K562 (cell line): ENCODE data around the gene TGFB1I1. TPM values are rescaled to one million over a fixed set of nuclear protein-coding genes. Genes with fewer than 3 reads are reported as not detected.

Experiments
- ARHGAP35 ChIP-seq: fragments of 450-650 bp; IDR thresholded peaks from 2 replicates; pipeline ENCODE4 v1.6.1; 2018; ENCODE audit not compliant: partially characterized antibody
- EP300 ChIP-seq: IDR thresholded peaks from 2 replicates; pipeline ENCODE4 v1.6.1; 2012; ENCODE audit warnings: low read length, improper control_type of control experiment
- FOSL1 ChIP-seq: fragments of 200-800 bp; sonication (Bioruptor generic); conservative IDR thresholded peaks from 2 replicates; pipeline ENCODE4 v1.6.1; 2016; ENCODE audit warnings: missing genetic modification characterization, missing compliant biosample characterization
- GATAD2A ChIP-seq: fragments of 450-650 bp; IDR thresholded peaks from 2 replicates; pipeline ENCODE4 v1.6.1; 2017
- ILK ChIP-seq: fragments of 450-650 bp; IDR thresholded peaks from 2 replicates; pipeline ENCODE4 v1.6.1; 2016; ENCODE audit warnings: missing genetic modification characterization, low read depth, mild to moderate bottlenecking, missing compliant biosample characterization, moderate library complexity, borderline replicate concordance
- KDM5B ChIP-seq: fragments of 200-600 bp; sonication (generic); IDR thresholded peaks from 2 replicates; pipeline ENCODE4 v1.6.1; 2012; ENCODE audit warnings: low read depth, mild to moderate bottlenecking, moderate library complexity, low read length, control low read depth, inconsistent platforms; ENCODE audit not compliant: insufficient replicate concordance
- MAFF ChIP-seq: IDR thresholded peaks from 2 replicates; pipeline ENCODE4 v1.6.1; 2012; ENCODE audit warnings: low read length, improper control_type of control experiment
- MTA1 ChIP-seq: fragments of 450-650 bp; IDR thresholded peaks from 2 replicates; pipeline ENCODE4 v1.6.1; 2017; ENCODE audit warnings: borderline replicate concordance
- NR3C1 ChIP-seq: sonication (generic); formaldehyde crosslinking; IDR thresholded peaks from 2 replicates; pipeline ENCODE4 v1.8.1; 2022; ENCODE audit warnings: missing genetic modification reagents
- POLR2AphosphoS2 ChIP-seq: IDR thresholded peaks from 2 replicates; pipeline ENCODE4 v1.6.1; 2012; ENCODE audit warnings: low read length, improper control_type of control experiment
- RBM15 ChIP-seq: fragments of 200-400 bp; formaldehyde crosslinking; IDR thresholded peaks from 2 replicates; pipeline ENCODE4 v1.6.1; 2018; ENCODE audit warnings: mild to moderate bottlenecking, low read length, moderate library complexity; ENCODE audit not compliant: insufficient read depth
- SRF ChIP-seq, 2 experiments: fragments of 250-450, 450-650 bp in 1 of 2; sonication (Bioruptor Pico) in 1 of 2; sonication (generic) in 1 of 2; formaldehyde crosslinking; IDR thresholded peaks; 2 replicates each; pipeline versions ENCODE4 v1.5.0 to v1.5.1; 2020 to 2022; ENCODE audit warnings: mild to moderate bottlenecking in 1 of 2, missing genetic modification reagents in 1 of 2
- U2AF2 ChIP-seq: fragments of 200-400 bp; formaldehyde crosslinking; optimal IDR thresholded peaks from 2 replicates; pipeline ENCODE3; 2017; ENCODE audit warnings: low read depth, mild to moderate bottlenecking, low read length
- ZNF644 ChIP-seq: fragments of 200-800 bp; sonication (Bioruptor generic); IDR thresholded peaks from 2 replicates; pipeline ENCODE4 v1.6.1; 2016; ENCODE audit warnings: low read depth, missing genetic modification characterization, missing compliant biosample characterization
- polyA plus RNA-seq, 8 experiments: library from polyadenylated mRNA; depleted of rRNA in 4 of 8; stranded (reverse) in 5 of 8; unstranded in 3 of 8; fragments of >200 nt; fragmentation: Nextera tagmentation in 2 of 8; fragmentation: Illumina TruSeq in 1 of 8; extraction: Ambion mirVana in 2 of 8; extraction: Trizol in 1 of 8; gene quantifications; 2 replicates each; pipeline versions ENCODE4 v1.2.1 to v1.2.3, GENCODE V29; 2011 to 2014; ENCODE audit warnings: inconsistent platforms in 1 of 8, missing spikeins in 1 of 8
- total RNA-seq, 7 experiments: library from RNA; depleted of rRNA in 6 of 7; stranded (reverse); fragments of >200 nt in 6 of 7; fragmentation: Illumina TruSeq in 2 of 7; extraction: Trizol in 2 of 7; gene quantifications; 2 replicates each; pipeline versions ENCODE4 v1.2.1 to v1.2.3, GENCODE V29; 2011 to 2021; ENCODE audit warnings: low replicate concordance in 1 of 7
- TF ChIP-seq, protein P1 (sequence below): fragments of 250-450 bp; sonication (Bioruptor Pico); IDR thresholded peaks from 2 replicates; pipeline ENCODE4 v1.4.0; 2020
- TF ChIP-seq, protein P2 (sequence below): sonication (generic); formaldehyde crosslinking; IDR thresholded peaks from 2 replicates; pipeline ENCODE4 v1.9.0; 2022; ENCODE audit warnings: mild to moderate bottlenecking, missing genetic modification reagents
- TF ChIP-seq, protein P3 (sequence below): fragments of 450-650 bp; IDR thresholded peaks from 2 replicates; pipeline ENCODE4 v1.6.1; 2017; ENCODE audit warnings: mild to moderate bottlenecking, moderate library complexity

The TGFB1I1 gene
- total and polyA plus RNA-seq, 9 of the 15 experiments (the other 6 are each of a cell fraction or from before 2014, with no cell fraction given), result 0.04 to 0.91 (median 0.19) TPM

DNA sequence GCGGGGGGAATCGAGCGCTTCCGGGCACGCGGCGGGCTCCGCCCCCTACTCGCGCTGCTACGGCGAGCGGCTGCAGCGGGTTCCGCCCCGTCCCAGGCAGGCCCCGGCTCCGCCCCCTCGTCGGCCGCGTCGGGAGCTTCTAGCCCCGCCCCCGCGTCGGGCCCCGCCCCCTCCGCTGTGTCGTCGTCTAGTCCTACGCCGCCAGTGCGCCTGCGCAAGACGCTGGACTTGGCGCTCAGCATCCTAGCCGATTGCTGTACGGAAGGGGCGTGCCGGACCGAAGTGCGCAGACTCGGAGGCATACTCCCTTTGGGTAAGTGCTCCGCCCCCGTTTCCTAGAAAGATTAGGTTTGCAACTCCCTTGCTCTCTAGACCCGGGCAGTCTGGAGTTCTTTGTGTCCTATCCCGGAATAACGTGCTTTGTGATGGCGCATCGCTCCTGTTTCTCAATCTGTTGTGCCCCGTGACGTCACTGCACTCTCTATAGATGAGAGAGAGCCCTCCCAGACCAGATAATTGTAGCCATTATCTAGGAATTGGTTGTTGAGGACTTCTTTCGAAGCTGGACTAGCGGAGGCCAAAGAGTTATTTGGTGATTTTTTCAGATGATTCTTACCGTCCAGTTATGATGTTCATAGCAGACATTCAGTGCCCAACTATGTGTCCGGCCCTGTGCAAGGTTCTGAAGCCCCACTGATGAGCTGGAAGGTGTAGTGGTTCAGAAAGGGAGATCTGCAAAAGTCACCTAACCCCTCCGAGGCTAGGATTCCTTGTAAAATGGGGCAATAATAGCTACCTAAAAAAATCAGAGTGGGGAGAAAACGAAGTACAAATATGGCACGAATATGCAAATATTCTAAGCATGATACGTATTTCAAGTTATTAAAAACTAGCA, 12.0 kb upstream of the TGFB1I1 start (continued):
- TF ChIP-seq, protein P1, sequence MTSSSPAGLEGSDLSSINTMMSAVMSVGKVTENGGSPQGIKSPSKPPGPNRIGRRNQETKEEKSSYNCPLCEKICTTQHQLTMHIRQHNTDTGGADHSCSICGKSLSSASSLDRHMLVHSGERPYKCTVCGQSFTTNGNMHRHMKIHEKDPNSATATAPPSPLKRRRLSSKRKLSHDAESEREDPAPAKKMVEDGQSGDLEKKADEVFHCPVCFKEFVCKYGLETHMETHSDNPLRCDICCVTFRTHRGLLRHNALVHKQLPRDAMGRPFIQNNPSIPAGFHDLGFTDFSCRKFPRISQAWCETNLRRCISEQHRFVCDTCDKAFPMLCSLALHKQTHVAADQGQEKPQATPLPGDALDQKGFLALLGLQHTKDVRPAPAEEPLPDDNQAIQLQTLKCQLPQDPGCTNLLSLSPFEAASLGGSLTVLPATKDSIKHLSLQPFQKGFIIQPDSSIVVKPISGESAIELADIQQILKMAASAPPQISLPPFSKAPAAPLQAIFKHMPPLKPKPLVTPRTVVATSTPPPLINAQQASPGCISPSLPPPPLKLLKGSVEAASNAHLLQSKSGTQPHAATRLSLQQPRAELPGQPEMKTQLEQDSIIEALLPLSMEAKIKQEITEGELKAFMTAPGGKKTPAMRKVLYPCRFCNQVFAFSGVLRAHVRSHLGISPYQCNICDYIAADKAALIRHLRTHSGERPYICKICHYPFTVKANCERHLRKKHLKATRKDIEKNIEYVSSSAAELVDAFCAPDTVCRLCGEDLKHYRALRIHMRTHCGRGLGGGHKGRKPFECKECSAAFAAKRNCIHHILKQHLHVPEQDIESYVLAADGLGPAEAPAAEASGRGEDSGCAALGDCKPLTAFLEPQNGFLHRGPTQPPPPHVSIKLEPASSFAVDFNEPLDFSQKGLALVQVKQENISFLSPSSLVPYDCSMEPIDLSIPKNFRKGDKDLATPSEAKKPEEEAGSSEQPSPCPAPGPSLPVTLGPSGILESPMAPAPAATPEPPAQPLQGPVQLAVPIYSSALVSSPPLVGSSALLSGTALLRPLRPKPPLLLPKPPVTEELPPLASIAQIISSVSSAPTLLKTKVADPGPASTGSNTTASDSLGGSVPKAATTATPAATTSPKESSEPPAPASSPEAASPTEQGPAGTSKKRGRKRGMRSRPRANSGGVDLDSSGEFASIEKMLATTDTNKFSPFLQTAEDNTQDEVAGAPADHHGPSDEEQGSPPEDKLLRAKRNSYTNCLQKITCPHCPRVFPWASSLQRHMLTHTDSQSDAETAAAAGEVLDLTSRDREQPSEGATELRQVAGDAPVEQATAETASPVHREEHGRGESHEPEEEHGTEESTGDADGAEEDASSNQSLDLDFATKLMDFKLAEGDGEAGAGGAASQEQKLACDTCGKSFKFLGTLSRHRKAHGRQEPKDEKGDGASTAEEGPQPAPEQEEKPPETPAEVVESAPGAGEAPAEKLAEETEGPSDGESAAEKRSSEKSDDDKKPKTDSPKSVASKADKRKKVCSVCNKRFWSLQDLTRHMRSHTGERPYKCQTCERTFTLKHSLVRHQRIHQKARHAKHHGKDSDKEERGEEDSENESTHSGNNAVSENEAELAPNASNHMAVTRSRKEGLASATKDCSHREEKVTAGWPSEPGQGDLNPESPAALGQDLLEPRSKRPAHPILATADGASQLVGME (CRISPR knock-in tag), result no peak
- TF ChIP-seq GATAD2A (no peak), RBM15 (no peak), U2AF2 (no peak), FOSL1 (tag) (0 out of 2 replicates have a peak, but pooled peaks have one; percentile 13), SRF (CRISPR knock-in tag; IDR thresholded peaks at IDR 0.05) (no peak), MTA1 (no peak), ARHGAP35 (no peak), ILK (tag) (no peak), ZNF644 (no peak), POLR2AphosphoS2 (0 out of 2 replicates have a peak, but pooled peaks have one; percentile 16), MAFF (no peak), KDM5B (peak; percentile 62), EP300 (0 out of 2 replicates have a peak, but pooled peaks have one; percentile 3), NR3C1 (CRISPR knock-in tag) (no peak)
- TF ChIP-seq, protein P2, sequence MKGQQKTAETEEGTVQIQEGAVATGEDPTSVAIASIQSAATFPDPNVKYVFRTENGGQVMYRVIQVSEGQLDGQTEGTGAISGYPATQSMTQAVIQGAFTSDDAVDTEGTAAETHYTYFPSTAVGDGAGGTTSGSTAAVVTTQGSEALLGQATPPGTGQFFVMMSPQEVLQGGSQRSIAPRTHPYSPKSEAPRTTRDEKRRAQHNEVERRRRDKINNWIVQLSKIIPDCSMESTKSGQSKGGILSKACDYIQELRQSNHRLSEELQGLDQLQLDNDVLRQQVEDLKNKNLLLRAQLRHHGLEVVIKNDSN (CRISPR knock-in tag), result no peak
- TF ChIP-seq, protein P3, sequence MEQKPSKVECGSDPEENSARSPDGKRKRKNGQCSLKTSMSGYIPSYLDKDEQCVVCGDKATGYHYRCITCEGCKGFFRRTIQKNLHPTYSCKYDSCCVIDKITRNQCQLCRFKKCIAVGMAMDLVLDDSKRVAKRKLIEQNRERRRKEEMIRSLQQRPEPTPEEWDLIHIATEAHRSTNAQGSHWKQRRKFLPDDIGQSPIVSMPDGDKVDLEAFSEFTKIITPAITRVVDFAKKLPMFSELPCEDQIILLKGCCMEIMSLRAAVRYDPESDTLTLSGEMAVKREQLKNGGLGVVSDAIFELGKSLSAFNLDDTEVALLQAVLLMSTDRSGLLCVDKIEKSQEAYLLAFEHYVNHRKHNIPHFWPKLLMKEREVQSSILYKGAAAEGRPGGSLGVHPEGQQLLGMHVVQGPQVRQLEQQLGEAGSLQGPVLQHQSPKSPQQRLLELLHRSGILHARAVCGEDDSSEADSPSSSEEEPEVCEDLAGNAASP, result no peak
